GM21529 (cell line): ENCODE data around the gene NREP.

ENCODE experiments used
- ATAC-seq: cut with Tn5 transposase; IDR thresholded peaks from one replicate; pipeline ENCODE4 v1.9.1; 2021; ENCODE audit not compliant: unreplicated experiment

NREP gene

DNA sequence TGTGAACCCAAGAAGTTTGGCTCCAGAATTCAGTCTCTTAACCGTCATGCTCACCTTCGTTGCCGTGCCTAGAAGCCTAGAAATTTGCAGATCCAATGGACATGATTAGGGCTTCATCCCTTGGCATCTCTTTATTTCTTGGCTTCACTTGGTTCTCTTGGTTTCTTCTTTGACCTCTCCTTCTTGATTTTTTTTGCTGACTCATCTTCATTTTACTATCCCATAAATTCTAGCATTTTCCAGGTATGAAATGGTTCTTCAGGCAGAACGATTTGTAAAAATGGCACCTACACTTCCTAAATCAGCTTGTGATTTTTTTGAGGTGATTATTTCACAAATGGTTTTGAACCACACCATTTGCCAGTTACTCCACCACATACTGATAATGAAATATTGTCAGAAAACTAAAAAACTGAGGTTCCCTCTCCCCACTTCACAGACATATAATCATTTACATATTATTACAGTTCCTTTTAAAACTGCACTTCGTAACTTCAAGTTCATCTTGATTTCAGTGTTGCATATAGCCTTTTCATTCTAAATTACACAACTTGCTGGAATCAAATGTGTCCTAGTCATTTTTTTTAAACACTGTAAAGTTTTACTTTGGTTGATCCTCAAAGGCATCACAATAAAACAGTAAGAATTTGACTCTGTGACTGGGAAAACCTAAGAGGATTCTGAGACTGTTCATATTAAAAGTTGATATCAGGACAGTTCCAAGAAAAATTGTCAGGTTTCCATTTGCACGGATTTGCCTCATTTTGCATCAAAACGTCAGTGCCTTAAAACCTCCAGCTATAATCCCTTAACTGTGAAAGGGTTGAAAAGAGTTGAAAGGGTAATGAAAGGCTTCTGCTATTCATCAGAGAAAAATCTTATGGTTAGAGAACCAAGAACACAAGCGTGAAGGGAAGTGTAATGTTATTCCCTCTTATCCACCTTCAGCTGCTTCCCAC lies 8.9 kb upstream of the NREP start:
- no peak for ATAC-seq

DNA sequence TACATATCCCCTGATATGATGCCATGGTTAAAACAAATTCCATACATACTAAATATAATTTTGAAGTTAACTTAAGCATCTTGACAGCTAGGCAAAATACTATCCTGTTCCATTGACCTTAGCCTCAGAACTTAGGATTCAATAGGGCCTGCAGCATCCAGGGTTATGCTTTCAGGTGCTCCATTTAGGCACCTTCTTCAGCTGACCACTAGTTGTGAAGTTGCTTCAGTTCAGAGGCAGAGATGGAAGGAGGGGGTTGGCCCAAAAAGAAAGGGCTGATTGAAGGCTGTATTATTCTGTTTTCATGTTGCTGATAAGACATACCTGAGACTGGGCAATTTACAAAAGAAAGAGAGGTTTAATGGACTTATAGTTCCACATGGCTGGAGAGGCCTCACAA lies 7.0 kb upstream of the NREP start:
- ATAC-seq, result no peak

DNA sequence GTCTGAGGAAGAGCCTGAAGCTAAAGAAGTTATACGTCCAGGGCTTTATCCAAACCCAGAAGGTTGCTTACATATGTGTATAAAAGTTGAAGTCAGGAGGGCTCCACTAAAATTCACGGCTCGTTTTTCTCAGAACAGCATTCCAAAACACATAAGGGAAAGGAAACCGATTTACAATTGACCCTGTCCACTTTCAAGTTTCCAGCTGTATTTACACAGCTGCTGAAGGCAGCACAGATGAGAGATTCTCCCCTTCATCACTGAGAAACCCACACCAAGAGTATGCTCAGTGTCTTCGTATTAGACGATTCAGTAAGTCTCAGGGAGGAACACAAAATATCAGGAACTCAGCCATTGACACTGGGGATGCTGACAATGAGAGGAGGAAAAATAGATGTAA lies 5.9 kb upstream of the NREP start:
- no peak for ATAC-seq

DNA sequence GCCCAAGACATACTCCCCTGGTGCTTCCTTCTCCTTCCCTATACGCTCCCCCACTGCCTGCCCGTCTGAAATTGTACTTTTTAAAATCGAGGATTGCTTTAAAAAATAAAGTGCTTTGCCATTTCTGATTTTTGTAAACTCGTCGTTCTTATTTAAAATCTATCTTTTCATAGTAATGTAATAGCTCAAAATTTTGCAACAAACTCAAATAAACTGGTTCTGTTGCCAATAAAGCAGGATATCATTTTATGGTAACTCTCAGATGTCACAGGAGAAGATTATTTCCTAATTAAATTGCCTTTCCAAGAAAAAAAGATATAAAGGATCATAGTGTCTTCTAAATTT lies 1.3 kb upstream of the NREP start:
- ATAC-seq, result no peak

DNA sequence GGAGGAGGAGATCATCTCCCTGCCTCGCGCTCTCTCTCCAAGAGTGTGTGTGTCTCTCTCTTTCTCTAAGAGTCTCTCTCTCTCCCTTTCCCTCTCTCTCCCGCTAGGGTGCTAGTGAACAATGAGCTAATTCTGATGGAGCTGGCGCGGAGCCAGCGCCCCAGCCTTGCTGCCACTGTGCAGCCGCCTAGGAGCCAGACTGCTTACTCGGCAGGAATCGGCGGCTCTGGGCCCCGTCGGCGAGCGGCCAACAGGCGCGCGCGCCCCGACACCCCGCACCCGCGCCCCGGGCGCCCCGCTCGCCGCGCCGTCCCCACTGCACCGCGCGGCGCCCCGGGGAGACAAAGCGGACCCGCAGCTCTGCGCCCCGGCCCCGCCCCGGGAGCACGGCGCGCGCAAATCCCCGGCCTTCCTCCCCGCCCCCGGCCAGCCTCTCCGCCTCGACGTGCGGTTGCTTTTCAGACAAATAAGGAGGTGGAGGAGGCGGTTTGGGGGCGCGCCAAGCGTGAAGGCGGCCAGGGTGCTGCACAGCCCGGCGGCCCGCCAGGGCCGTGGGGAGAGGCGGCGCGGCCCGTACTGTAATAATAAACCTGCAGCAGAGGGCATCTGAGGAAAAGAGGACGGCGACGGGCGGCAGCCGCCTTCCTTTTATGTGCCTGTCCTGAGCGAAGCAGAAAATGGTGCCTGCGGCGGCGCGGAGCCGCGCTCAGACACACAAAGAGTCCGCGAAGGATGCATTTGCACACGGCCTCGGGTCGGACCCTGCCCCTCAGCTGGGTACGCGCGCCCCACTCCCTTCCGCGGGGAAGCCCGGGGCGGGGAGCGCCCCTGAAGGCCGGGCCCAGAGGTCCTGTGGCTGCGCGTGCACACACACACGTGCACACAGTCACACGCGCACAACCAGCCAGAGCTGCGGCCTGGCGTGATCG lies 625 bp upstream of the NREP start:
- ATAC-seq, result peak; percentile 78

DNA sequence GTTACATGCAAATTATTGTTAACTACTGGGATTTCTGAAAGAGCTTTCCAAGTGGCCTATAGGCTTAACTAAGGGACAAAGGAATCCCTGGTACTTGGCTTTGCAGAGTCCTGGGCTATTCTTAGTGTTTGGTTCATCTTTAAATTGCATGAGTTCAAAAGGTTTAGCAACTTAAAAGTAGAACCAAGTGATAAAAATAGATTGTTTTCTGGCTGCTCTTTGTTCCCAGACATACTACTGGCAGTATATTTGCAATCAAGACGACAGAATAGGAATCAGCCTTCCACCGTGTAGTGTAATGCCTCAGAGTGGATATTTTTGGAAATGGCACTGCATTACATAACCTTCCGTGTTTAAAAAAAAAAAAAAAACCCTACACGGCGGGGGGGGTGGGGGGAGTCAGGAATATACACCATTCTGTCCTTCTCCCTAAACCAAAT lies 1.0 kb downstream of the NREP start:
- ATAC-seq, result no peak

DNA sequence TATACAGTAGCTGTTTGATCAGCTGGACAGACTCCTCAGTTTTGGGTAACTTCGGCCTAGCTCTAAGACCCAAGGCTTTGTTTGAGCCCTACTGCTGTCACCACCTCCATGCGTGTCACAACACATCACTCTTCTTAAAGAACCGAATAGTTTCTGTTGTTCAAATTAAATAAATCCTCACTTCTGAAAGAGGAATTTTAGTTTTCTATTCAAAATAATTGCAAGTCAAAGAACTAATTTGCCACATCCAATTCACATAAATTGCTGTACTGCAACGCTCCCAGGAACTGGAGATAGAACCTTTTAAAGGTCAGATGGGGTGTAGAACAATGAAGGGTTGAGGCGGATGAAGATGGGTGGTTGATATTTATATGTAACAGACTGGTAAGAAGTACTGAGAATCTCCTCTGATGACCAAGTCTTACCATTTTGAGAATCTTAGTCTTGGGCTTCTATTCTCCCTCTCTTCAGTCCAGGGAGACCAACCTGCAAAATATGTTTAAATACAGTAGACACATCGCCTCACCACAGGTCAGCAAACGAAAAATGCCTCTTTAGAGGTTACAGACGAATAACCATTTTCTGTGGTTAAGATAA lies 1.6 kb downstream of the NREP start:
- ATAC-seq, result no peak

DNA sequence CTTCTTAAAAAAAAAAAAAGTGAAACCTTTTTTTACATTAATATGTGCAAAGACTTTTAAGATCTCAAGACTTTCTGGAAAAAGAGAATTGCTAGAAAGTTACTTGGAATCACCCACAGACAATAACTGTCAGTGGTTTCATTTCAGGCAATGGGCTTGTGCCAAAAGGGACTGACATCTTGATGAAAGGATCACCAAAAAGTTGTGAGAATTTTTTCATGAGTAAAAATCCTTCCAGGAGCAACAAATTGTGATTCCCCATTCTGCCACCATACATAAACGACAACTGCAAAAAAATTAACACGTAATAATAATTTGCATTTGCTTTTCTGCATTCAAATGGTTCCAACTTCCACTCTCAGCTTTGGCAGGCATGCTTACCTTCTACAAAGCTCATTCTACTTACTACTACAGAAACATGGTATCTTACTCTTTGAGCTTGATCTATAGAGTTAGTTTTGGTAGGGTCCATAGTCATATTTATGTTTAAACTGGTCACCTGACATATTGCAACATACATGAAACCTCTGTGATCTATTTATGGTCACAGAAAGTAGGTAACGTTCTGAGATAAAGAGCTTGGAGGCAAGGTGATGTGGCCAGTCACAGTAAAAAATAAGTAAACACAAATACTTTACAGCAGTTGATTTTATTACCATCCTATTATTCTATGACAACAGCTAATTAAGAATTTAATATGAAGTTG lies 3.0 kb downstream of the NREP start:
- ATAC-seq, result no peak

DNA sequence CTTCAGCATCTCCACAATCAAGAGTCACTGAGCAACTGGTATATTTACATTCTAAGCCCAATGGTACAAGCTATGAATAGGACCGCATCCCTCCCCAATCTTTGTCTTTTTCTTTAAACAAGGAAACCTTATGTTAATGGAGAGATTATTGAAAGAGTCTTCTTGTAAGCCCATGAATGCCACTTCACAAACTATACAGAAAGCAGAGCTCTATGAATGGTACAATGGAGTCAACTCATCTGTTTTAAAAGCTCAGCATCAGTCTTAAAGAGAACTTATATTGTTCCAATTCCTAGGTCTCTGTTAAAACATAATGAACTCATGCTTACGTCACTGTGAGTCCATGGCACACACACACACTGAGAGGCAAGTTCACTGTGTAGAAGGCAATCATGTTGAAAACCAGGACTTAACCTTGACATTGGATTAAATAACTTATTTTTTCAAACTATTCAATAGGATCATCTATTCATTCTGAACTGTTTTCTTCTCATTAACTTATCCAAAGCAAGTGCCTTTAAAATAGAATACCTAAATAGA lies 4.5 kb downstream of the NREP start:
- ATAC-seq, result no peak

DNA sequence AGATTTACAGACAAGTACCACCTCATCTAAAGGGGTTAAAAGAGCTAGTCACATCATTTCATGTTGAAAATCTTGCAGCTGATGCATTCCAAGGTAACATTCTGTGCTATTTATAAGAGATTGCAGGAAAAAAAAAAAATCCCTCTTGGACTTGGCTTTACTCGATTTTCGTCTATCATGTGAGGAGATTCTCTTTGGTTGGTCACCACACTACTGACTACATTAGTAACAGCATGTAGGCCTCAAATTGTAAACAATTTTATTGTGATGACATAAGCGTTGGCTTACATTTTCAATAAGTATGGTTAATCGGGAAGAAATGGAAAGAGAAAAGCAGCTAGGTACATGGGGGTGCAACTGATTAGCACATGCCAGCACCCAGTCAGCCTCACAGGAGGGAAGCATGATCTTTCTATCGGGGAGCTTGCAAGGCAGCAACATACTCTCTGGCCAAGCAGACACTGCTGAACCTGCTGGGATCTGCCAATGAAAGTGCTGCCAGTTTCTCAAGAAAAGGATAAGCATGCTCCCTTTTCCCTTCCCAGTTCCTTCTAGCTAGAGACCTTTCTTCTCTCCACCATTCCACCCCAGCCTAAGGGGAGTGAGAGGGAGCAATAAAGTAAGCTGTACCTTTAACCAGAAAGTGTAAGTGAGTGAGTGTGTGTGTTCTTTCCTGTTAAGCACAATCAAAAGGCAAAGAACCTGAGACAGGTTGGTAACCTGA lies 7.5 kb downstream of the NREP start:
- ATAC-seq, result no peak

DNA sequence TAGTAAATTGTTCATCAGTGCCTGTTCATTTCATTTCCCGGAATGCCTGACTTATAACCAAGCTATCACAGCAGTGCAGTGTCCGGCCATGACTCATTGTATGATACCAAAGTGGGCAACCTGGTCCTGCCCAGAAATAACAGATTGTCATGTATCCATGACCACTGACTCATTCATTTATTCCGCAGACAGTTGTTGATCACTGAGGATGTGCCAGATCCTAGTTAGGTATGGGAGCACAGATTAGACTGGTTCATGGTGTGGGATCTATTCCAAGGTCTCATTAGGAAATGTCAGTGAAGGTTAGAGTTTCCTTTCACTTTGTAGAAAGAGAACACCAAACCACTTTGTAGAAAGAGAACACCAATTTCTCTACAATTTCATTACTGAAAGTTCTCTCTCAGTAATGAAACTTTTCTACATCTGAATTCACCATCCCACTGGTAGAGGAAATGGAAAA lies 8.7 kb downstream of the NREP start:
- ATAC-seq, result peak; percentile 44

DNA sequence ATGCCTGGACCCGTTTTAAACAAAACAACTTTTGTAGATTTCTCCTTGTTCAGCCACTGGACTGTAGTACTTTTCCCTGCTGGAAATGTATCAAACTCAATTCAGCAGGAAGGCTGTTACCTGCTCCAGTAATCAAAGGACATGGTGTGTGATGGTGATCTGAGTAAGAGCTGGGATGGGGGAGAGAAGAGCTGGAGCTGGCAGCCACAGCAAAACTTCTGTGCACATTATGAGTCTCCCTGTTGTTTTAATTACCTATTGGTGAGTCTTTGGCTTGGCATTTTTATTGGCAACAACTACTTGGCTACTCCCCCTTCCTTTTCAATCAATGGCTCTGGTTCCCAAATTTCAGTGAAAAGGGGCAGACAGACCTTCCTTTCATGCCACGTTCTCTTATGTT lies 9.7 kb downstream of the NREP start:
- ATAC-seq, result no peak

DNA sequence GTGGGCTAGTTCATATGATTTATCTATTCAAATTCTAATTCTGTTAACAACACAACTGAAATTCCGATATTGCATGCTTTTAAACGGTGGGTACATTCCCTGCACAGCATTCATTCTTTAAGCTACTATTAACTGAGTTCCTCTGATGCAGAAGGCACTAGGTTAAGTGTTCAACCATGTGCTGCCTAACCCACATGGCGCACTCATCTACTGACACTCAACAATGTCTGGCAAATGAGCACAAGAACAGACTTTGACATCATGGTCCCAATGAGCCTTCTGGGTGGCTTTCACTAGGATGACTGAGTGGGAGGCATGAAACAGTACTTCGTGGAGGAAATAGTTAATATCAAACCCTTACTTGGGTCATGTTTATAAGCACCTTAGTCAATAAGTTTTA lies 10.2 kb downstream of the NREP start:
- no peak for ATAC-seq

DNA sequence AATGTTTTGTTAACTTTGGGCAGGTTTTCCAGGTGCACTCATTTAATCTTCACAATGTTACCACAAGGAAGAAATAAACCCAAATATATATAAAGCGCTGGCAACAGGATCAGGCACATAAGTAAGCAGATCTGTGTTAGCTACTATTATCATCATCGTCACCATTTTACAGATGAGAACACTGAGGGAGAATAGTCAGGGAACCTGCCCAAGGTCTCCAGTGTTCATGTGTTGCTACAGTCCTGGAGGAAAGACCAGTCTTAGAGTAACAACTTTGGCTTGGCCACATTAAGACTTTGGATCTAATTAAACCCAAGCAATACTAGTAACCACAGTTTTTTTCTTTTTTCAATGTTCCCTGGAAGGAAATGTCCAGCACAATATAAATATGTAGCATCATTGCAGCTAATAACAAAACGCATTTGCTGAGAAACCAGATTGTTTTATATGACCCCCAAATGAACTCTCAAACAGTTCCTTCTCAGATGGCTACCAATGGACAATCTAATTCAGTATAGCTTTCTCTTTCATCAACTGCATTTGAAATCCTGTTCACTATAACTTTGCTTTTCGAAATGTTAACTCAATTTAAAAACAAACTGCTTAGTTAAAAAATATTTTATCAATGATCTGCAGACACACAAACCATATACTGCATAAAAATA lies 11.8 kb downstream of the NREP start:
- no peak for ATAC-seq

DNA sequence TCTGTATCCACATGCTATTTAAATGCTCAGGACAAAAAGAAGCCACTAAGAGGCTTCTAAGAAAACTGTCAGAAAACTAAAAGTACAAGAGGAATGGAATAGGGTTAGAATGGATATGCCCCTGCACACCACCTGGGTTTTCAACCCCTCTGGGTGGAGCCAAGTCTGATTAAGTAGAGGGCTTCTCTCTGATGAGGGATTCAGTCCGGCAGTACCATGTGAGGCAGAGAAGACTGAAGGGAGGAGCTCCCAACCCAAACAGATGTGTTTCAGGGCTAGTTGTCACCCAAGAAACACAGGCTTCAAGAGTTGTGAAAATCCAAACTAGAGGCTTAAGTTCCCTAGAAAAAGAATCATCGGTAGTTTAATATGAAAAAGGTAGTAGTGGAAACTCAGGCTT lies 12.5 kb downstream of the NREP start:
- ATAC-seq, result no peak

DNA sequence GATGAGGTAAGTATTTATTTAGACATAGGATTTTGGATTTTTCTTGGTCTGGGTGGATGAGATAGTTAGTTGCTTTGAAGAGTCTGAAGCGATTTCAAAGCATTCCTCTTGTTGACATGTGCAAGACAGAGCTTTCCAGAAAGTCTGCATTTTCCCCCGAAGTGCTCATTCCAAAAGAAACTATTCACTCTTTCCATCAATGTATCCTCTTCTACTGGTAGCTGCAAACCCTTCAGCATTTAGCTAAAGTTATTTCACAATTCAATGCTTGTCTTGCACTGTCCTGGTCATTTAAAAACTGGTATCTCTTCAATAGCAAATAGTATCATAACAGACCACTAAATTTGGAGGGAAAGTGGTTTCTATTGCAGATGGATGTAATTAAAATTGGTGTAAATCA lies 13.0 kb downstream of the NREP start:
- ATAC-seq, result no peak

DNA sequence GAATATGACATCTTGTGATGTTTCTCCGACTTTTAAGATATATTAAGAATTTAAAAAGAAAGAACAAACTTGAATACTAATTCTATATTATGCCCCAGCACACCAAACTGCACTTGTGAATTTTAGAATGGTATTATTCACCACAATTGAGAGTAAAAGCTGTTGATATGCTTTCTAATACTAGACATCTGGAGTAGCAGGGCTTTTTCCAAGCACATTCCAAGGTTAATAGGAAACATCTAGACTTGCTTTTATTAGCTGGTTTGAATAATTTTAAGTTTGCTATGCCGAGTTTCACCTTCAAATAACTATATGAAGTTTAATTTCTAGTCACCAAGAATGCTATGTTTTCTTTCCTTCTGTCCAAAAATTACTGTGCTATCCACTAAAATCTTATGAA lies 13.5 kb downstream of the NREP start:
- no peak for ATAC-seq

DNA sequence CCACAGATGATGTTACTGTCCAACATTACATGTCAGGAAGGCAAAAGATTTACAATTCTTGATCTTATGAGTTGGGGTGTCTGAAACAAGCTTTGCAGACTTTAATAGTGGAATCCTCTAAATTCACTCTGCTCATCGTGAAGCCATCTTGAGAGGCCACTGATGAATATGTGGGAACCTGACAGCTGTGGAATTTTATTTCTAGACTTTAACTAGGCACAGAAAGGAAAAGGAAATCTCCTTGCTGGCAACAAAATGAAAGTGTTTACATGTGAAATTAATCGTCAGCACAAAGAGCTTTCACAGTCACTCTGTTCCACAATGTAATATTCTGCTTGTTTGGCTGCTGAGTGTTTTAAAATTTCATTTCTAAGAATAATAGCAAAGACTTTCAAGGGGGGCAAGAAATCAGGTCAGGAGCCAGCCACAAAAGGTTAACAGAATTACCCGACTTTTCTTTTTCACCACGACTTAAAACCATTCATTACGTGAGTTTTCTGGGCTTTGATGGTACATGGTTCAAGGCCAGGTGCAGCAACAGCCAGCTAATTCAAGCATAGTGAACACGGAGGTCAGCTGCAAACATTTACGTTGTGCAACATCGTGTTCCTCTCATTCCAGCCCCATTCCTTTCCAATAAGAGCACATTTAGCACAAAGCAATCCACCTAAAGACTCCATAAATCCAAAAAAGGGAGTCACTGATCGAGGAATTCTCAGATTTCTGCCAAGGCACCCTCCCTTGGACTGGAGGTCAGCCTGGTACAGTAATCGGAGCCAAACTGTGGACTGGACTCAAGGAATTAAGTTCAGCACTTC lies 14.6 kb downstream of the NREP start:
- no peak for ATAC-seq

DNA sequence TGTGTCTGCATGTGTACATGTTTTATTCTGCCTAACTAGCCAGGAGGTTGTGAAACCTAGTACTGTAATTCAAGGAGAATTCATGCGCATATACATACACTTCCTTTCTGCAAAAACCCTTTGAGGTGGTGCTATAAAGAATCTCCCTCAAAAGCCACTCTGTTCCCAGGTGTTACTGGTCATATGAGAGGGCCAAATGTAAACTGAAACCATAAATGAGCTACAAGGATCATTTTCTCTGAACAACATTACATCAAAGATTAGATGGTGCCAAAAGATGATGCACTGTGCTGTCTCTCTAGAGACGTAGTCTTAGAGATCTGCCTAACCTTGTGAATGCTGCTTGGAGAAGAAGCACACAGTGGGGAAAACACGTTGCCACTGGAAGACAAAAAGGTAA lies 15.7 kb downstream of the NREP start:
- no peak for ATAC-seq
